ENCODE data around the gene MED10. TPM values are rescaled to one million over a fixed set of nuclear protein-coding genes. Genes with fewer than 3 reads are reported as not detected.

MED10 gene
- total RNA-seq, 1 donor from 2014 or later = 49.3 TPM

DNA sequence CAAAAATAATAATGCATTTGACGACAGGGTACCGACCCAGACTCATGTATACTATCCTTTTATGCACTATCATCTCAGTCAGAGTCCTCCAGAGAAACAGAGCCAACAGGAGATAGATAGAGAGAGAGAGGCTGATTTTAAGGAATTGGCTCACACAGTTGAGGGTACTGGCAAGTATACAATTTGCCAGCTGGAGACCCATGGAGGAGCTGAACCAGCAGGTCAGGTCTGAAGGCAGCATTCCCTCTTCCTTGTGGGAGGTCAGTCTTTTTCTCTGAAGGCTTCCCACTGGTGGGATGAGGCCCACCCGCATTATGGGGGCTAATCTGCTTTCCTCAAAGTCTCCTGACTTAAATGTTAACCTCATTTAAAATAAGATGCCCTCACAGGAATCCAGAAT is 17.3 kb upstream of the MED10 start:
- H3K36me3 Mint-ChIP-seq (ENCODE audit: low read depth, unreplicated experiment) = no peaks in the 10 kb centered on the region
- no peak overlapping the region for H3K4me3 ChIP-seq (ENCODE audit: insufficient read depth, low read depth, low read length)
- H2AFZ ChIP-seq (ENCODE audit: low read depth, low read length) = no peak overlapping the region
- H3K27me3 ChIP-seq (ENCODE audit: insufficient read depth, low read length) = no peaks in the 10 kb centered on the region
- DNase-seq (ENCODE audit: low read depth) (no peak), FAIRE-seq (no peak)
- H3K36me3 ChIP-seq (ENCODE audit: insufficient read depth, low read length) = no peaks in the 10 kb centered on the region
- H3K79me2 ChIP-seq (ENCODE audit: insufficient read depth, low read length) = no peaks in the 10 kb centered on the region
- peaks cover 33% of the 10 kb centered on the region for H3K27me3 Mint-ChIP-seq (ENCODE audit: low read depth, unreplicated experiment)
- no peaks in the 10 kb centered on the region for H4K20me1 ChIP-seq (ENCODE audit: insufficient read depth, low read length)
- H3K27ac Mint-ChIP-seq (ENCODE audit: unreplicated experiment) = no peak overlapping the region
- H3K9me3 Mint-ChIP-seq (ENCODE audit: unreplicated experiment) = peaks cover 23% of the 10 kb centered on the region
- no peak for TF ChIP-seq EZH2 (IDR thresholded peaks at IDR 0.05; ENCODE audit: insufficient read depth, low read length)
- TF ChIP-seq CTCF (IDR thresholded peaks at IDR 0.05; ENCODE audit: insufficient read depth, low read depth, low read length) = no peak
- H3K4me3 Mint-ChIP-seq (ENCODE audit: unreplicated experiment) = no peak overlapping the region
- no peak overlapping the region for H3K4me2 ChIP-seq (ENCODE audit: low read length)
- H3K9me3 ChIP-seq (ENCODE audit: insufficient read depth, low read depth, low read length) = no peaks in the 10 kb centered on the region
- no peak overlapping the region for H3K9ac ChIP-seq (ENCODE audit: low read length)
- no peak overlapping the region for H3K27ac ChIP-seq (ENCODE audit: low read depth, low read length)
- peaks cover 5% of the 10 kb centered on the region for H3K4me1 Mint-ChIP-seq (ENCODE audit: low read depth, unreplicated experiment)
- H3K4me1 ChIP-seq (ENCODE audit: insufficient read depth, low read length) = no peaks in the 10 kb centered on the region

GRCh38 chr5:6395102-6395445 is 16.7 kb upstream of the MED10 start:
- no peaks in the 10 kb centered on the region for H4K20me1 ChIP-seq (ENCODE audit: insufficient read depth, low read length)
- FAIRE-seq (no peak), DNase-seq (ENCODE audit: low read depth) (no peak)
- no peaks in the 10 kb centered on the region for H3K79me2 ChIP-seq (ENCODE audit: insufficient read depth, low read length)
- H3K27ac ChIP-seq (ENCODE audit: low read depth, low read length) = no peak overlapping the region
- TF ChIP-seq EZH2 (IDR thresholded peaks at IDR 0.05; ENCODE audit: insufficient read depth, low read length) = no peak
- no peak for TF ChIP-seq CTCF (IDR thresholded peaks at IDR 0.05; ENCODE audit: insufficient read depth, low read depth, low read length)
- H3K27me3 ChIP-seq (ENCODE audit: insufficient read depth, low read length) = no peaks in the 10 kb centered on the region
- H3K9me3 ChIP-seq (ENCODE audit: insufficient read depth, low read depth, low read length) = no peaks in the 10 kb centered on the region
- H2AFZ ChIP-seq (ENCODE audit: low read depth, low read length) = no peak overlapping the region
- Mint-ChIP-seq H3K27ac (ENCODE audit: unreplicated experiment) (no peak overlapping the region), H3K9me3 (ENCODE audit: unreplicated experiment) (peaks cover 24% of the 10 kb centered on the region), H3K36me3 (ENCODE audit: low read depth, unreplicated experiment) (no peaks in the 10 kb centered on the region), H3K4me3 (ENCODE audit: unreplicated experiment) (no peak overlapping the region), H3K4me1 (ENCODE audit: low read depth, unreplicated experiment) (peaks cover 3% of the 10 kb centered on the region), H3K27me3 (ENCODE audit: low read depth, unreplicated experiment) (peaks cover 38% of the 10 kb centered on the region)
- H3K4me1 ChIP-seq (ENCODE audit: insufficient read depth, low read length) = no peaks in the 10 kb centered on the region
- H3K36me3 ChIP-seq (ENCODE audit: insufficient read depth, low read length) = no peaks in the 10 kb centered on the region
- no peak overlapping the region for H3K9ac ChIP-seq (ENCODE audit: low read length)
- no peak overlapping the region for H3K4me3 ChIP-seq (ENCODE audit: insufficient read depth, low read depth, low read length)
- H3K4me2 ChIP-seq (ENCODE audit: low read length) = no peak overlapping the region

DNA sequence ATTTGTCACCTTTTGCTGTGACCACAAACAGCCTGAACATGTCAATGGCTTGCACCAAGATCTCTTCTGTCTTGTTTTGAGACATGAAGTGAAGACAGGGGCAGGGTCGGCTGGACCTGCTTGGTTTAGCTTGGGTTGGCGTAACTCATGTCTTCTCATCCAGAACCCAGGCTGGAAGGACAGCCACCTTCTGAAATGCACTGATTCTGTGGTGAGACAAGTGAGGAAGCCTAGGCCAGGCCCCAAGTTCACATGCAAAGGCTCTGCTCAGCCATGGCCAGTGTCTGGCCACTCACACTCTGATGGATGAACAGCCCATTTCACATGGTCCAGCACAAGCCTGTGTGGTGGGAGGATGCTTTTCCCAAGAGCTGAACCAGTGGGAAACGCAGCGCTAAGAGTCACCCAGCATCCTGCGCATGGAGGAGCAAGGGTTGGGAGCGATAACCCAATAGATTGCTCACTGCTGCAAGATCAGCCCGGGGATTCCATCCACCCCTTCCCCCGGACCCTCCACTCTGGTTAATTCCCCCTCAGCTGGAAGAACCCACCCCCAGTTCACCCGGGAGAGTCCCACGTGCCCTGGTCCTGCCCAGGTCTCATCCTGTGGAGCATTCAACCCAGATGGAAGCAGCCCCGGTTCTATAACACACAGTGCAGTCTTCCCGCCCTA is 16.2 kb upstream of the MED10 start:
- Histone ChIP-seq H3K9me3 (ENCODE audit: insufficient read depth, low read depth, low read length) (no peaks in the 10 kb centered on the region), H3K79me2 (ENCODE audit: insufficient read depth, low read length) (no peaks in the 10 kb centered on the region), H3K4me2 (ENCODE audit: low read length) (no peak overlapping the region), H3K4me1 (ENCODE audit: insufficient read depth, low read length) (no peaks in the 10 kb centered on the region), H4K20me1 (ENCODE audit: insufficient read depth, low read length) (no peaks in the 10 kb centered on the region), H3K27me3 (ENCODE audit: insufficient read depth, low read length) (no peaks in the 10 kb centered on the region), H3K4me3 (ENCODE audit: insufficient read depth, low read depth, low read length) (no peak overlapping the region), H2AFZ (ENCODE audit: low read depth, low read length) (no peak overlapping the region), H3K9ac (ENCODE audit: low read length) (no peak overlapping the region), H3K36me3 (ENCODE audit: insufficient read depth, low read length) (no peaks in the 10 kb centered on the region), H3K27ac (ENCODE audit: low read depth, low read length) (no peak overlapping the region)
- no peak overlapping the region for H3K4me3 Mint-ChIP-seq (ENCODE audit: unreplicated experiment)
- H3K4me1 Mint-ChIP-seq (ENCODE audit: low read depth, unreplicated experiment) = no peaks in the 10 kb centered on the region
- peaks cover 43% of the 10 kb centered on the region for H3K27me3 Mint-ChIP-seq (ENCODE audit: low read depth, unreplicated experiment)
- H3K9me3 Mint-ChIP-seq (ENCODE audit: unreplicated experiment) = peaks cover 26% of the 10 kb centered on the region
- H3K27ac Mint-ChIP-seq (ENCODE audit: unreplicated experiment) = no peak overlapping the region
- H3K36me3 Mint-ChIP-seq (ENCODE audit: low read depth, unreplicated experiment) = no peaks in the 10 kb centered on the region
- TF ChIP-seq CTCF (IDR thresholded peaks at IDR 0.05; ENCODE audit: insufficient read depth, low read depth, low read length) = no peak
- no peak for TF ChIP-seq EZH2 (IDR thresholded peaks at IDR 0.05; ENCODE audit: insufficient read depth, low read length)
- FAIRE-seq = no peak
- DNase-seq (ENCODE audit: low read depth) = no peak
